Neural cell (in vitro differentiated cells): ENCODE results near the gene ADAD2. TPM values are rescaled to one million over a fixed set of nuclear protein-coding genes. Genes with fewer than 3 reads are reported as not detected.

Source experiments
- H2AFZ ChIP-seq: fragments of 200-600, 300-800 bp; sonication (generic), shearing (Covaris generic); 2 replicates; pipeline ENCODE4 v1.6.0; 2014; ENCODE audit warnings: low read depth, mild to moderate bottlenecking, antibody characterized with exemption, low read length, moderate library complexity
- H3F3A ChIP-seq: fragments of 200-600 bp; shearing (Covaris generic); 2 replicates; pipeline ENCODE4 v1.6.1; 2016; ENCODE audit warnings: mild to moderate bottlenecking, moderate library complexity, mixed read lengths, antibody characterized with exemption, low read length; ENCODE audit not compliant: insufficient read depth, poor library complexity, severe bottlenecking
- H3K27ac ChIP-seq: fragments of 200-600, 300-800 bp; sonication (generic), shearing (Covaris generic); 2 replicates; pipeline ENCODE4 v1.5.1; 2014; ENCODE audit warnings: mild to moderate bottlenecking, low read length, moderate library complexity
- H3K27me3 ChIP-seq: fragments of 300-800, 200-600 bp; sonication (generic), shearing (Covaris generic); 2 replicates; pipeline ENCODE4 v1.6.0; 2014; ENCODE audit warnings: mild to moderate bottlenecking, low read depth, low read length, moderate library complexity; ENCODE audit not compliant: insufficient read depth
- H3K36me3 ChIP-seq: fragments of 300-800, 200-600 bp; sonication (generic), shearing (Covaris generic); 2 replicates; pipeline ENCODE4 v1.5.1; 2014; ENCODE audit warnings: mild to moderate bottlenecking, antibody characterized with exemption, low read length, moderate library complexity; ENCODE audit not compliant: insufficient read depth
- H3K4me2 ChIP-seq: fragments of 300-800, 200-600 bp; sonication (generic), shearing (Covaris generic); 2 replicates; pipeline ENCODE4 v1.6.0; 2014; ENCODE audit warnings: mild to moderate bottlenecking, low read length
- H3K4me3 ChIP-seq: fragments of 300-800, 200-600 bp; sonication (generic), shearing (Covaris generic); 2 replicates; pipeline ENCODE4 v1.5.1; 2014; ENCODE audit warnings: mild to moderate bottlenecking, low read length, moderate library complexity
- H3K79me2 ChIP-seq: fragments of 200-600 bp; shearing (Covaris generic); replicated peaks from 2 replicates; pipeline ENCODE4 v1.6.0; 2014; ENCODE audit warnings: mild to moderate bottlenecking, low read length, moderate library complexity; ENCODE audit not compliant: insufficient read depth
- H3K9ac ChIP-seq: fragments of 300-800, 200-600 bp; sonication (generic), shearing (Covaris generic); 2 replicates; pipeline ENCODE4 v1.6.1; 2016; ENCODE audit warnings: mild to moderate bottlenecking, low read length, mixed read lengths
- H3K9me2 ChIP-seq: fragments of 200-600 bp; shearing (Covaris generic); 2 replicates; pipeline ENCODE4 v1.6.1; 2016; ENCODE audit warnings: mild to moderate bottlenecking, low read length, mixed read lengths; ENCODE audit not compliant: insufficient read depth
- H3K9me3 ChIP-seq: fragments of 200-600, 300-800 bp; sonication (generic), shearing (Covaris generic); 2 replicates; pipeline ENCODE4 v1.6.1; 2016; ENCODE audit warnings: mild to moderate bottlenecking, mixed run types, low read length, moderate library complexity, mixed read lengths
- H4K20me1 ChIP-seq: fragments of 200-600 bp; shearing (Covaris generic); 2 replicates; pipeline ENCODE4 v1.6.1; 2016; ENCODE audit warnings: mild to moderate bottlenecking, mixed run types; ENCODE audit not compliant: insufficient read depth
- CTCF ChIP-seq: fragments of 450-650 bp; IDR thresholded peaks from 2 replicates; pipeline ENCODE4 v1.5.1; 2014; ENCODE audit warnings: antibody characterized with exemption, mild to moderate bottlenecking, moderate library complexity; ENCODE audit not compliant: poor library complexity, severe bottlenecking
- EP300 ChIP-seq: fragments of 450-650 bp; conservative IDR thresholded peaks from 2 replicates; pipeline ENCODE4 v1.6.1; 2014; ENCODE audit warnings: antibody characterized with exemption, mild to moderate bottlenecking, moderate library complexity; ENCODE audit not compliant: poor library complexity, severe bottlenecking
- EZH2 ChIP-seq: fragments of 200-600, 300-800 bp; shearing (Covaris generic), sonication (generic); IDR thresholded peaks from 2 replicates; pipeline ENCODE4 v1.6.1; 2014; ENCODE audit warnings: antibody characterized with exemption, low read length, borderline replicate concordance, mild to moderate bottlenecking; ENCODE audit not compliant: insufficient read depth, poor library complexity, severe bottlenecking
- MXI1 ChIP-seq: fragments of 450-650 bp; conservative IDR thresholded peaks from 2 replicates; pipeline ENCODE4 v1.6.1; 2014; ENCODE audit warnings: antibody characterized with exemption, mild to moderate bottlenecking; ENCODE audit not compliant: poor library complexity, severe bottlenecking
- POLR2AphosphoS5 ChIP-seq: IDR thresholded peaks from 2 replicates; pipeline ENCODE4 v1.6.1; 2012
- RAD21 ChIP-seq: fragments of 450-650 bp; conservative IDR thresholded peaks from 2 replicates; pipeline ENCODE4 v1.6.1; 2014; ENCODE audit warnings: antibody characterized with exemption, mild to moderate bottlenecking, moderate library complexity
- REST ChIP-seq: IDR thresholded peaks from 2 replicates; pipeline ENCODE4 v1.6.1; 2012; ENCODE audit warnings: borderline replicate concordance
- SMC3 ChIP-seq: fragments of 450-650 bp; conservative IDR thresholded peaks from 2 replicates; pipeline ENCODE4 v1.6.1; 2014; ENCODE audit warnings: antibody characterized with exemption, mild to moderate bottlenecking, moderate library complexity; ENCODE audit not compliant: poor library complexity
- TAF1 ChIP-seq: IDR thresholded peaks from 2 replicates; pipeline ENCODE4 v1.6.1; 2012; ENCODE audit warnings: low read depth
- polyA plus RNA-seq: library from polyadenylated mRNA; depleted of rRNA; stranded (reverse); fragments of >200 nt; gene quantifications from 2 replicates; pipeline ENCODE4 v1.2.3, GENCODE V29; 2014

ADAD2 gene
- polyA plus RNA-seq, 1 donor from 2014 or later = not detected

GRCh38 chr16:84196101-84196500, 5.1 kb downstream of the ADAD2 start:
- Histone ChIP-seq H3K4me3 (no peak overlapping the region), H3K79me2 (no peaks in the 10 kb centered on the region), H3K27ac (no peak overlapping the region), H3F3A (no peaks in the 10 kb centered on the region), H3K27me3 (no peaks in the 10 kb centered on the region), H3K36me3 (no peaks in the 10 kb centered on the region), H2AFZ (no peak overlapping the region), H3K9me3 (no peaks in the 10 kb centered on the region), H3K9me2 (no peaks in the 10 kb centered on the region), H3K9ac (no peak overlapping the region), H4K20me1 (no peaks in the 10 kb centered on the region), H3K4me2 (no peak overlapping the region)
- no peak for TF ChIP-seq EZH2
- TF ChIP-seq REST = no peak
- no peak for TF ChIP-seq TAF1
- no peak for TF ChIP-seq EP300
- TF ChIP-seq POLR2AphosphoS5 = no peak
- TF ChIP-seq CTCF = no peak
- TF ChIP-seq RAD21 = no peak

GRCh38 chr16:84196727-84197394, 5.9 kb downstream of the ADAD2 start:
- TF ChIP-seq REST = no peak
- TF ChIP-seq EP300 = no peak
- TF ChIP-seq EZH2 = no peak
- TF ChIP-seq POLR2AphosphoS5 = no peak
- no peak for TF ChIP-seq SMC3
- TF ChIP-seq TAF1 = no peak
- no peak for TF ChIP-seq CTCF
- no peak for TF ChIP-seq RAD21
- no peak for TF ChIP-seq MXI1
- no peaks in the 10 kb centered on the region for H3K79me2 ChIP-seq

More at GRCh38 chr16:84196727-84197394, 5.9 kb downstream of the ADAD2 start:
- Histone ChIP-seq H3K36me3 (no peaks in the 10 kb centered on the region), H3K4me3 (no peak overlapping the region), H3K9ac (no peak overlapping the region), H3K27me3 (no peaks in the 10 kb centered on the region), H2AFZ (no peak overlapping the region), H4K20me1 (no peaks in the 10 kb centered on the region), H3K9me2 (no peaks in the 10 kb centered on the region), H3F3A (no peaks in the 10 kb centered on the region), H3K4me2 (no peak overlapping the region), H3K9me3 (no peaks in the 10 kb centered on the region), H3K27ac (no peak overlapping the region)
